Cardiac muscle cell (in vitro differentiated cells and primary cell): ENCODE data around the gene HOXD8. TPM values are rescaled to one million over a fixed set of nuclear protein-coding genes. Genes with fewer than 3 reads are reported as not detected.

Experiments
- DNase-seq, 2 donors: peaks; one replicate each; pipeline versions ENCODE4 v3.0.0 to v3.0.0-alpha.2; 2010 to 2017; ENCODE audit warnings: low read depth in 1 of 2, low spot score in 1 of 2
- H3K27ac ChIP-seq: fragments of 200-600 bp; sonication (generic); 2 replicates; pipeline ENCODE4 v1.5.1; 2016
- H3K27me3 ChIP-seq: fragments of 200-600 bp; sonication (generic); 2 replicates; pipeline ENCODE4 v1.6.0; 2016; ENCODE audit warnings: control low read depth
- H3K36me3 ChIP-seq: fragments of 200-600 bp; sonication (generic); 2 replicates; pipeline ENCODE4 v1.5.1; 2016; ENCODE audit warnings: control low read depth
- H3K4me1 ChIP-seq: fragments of 200-600 bp; sonication (generic); 2 replicates; pipeline ENCODE4 v1.8.1; 2017; ENCODE audit warnings: low read depth, mild to moderate bottlenecking, mixed run types
- H3K4me3 ChIP-seq: fragments of 200-600 bp; sonication (generic); 2 replicates; pipeline ENCODE4 v1.5.1; 2016; ENCODE audit warnings: mild to moderate bottlenecking
- H3K9me3 ChIP-seq: fragments of 200-600 bp; sonication (generic); 2 replicates; pipeline ENCODE4 v1.5.1; 2017; ENCODE audit warnings: low read depth, mild to moderate bottlenecking, control low read depth
- CTCF ChIP-seq: IDR thresholded peaks from 2 replicates; pipeline ENCODE4 v1.5.1; 2012; ENCODE audit warnings: low read depth, mild to moderate bottlenecking, low read length
- polyA plus RNA-seq: library from polyadenylated mRNA; unstranded; fragments of >200 nt; fragmentation: Nextera tagmentation; extraction: Ambion mirVana; gene quantifications from 2 replicates; pipeline ENCODE4 v1.2.1, GENCODE V29; 2016
- total RNA-seq: library from RNA; depleted of rRNA; stranded (reverse); fragments of >200 nt; gene quantifications from 2 replicates; pipeline ENCODE4 v1.2.3, GENCODE V29; 2016

The HOXD8 gene
- total and polyA plus RNA-seq, 2 experiments from 2014 or later = not detected

GRCh38 chr2:176103194-176103593 is 26.3 kb upstream of the HOXD8 start:
- H3K27me3 ChIP-seq = peaks cover 99% of the 10 kb centered on the region
- no peak overlapping the region for H3K27ac ChIP-seq
- no peak for TF ChIP-seq CTCF
- H3K4me3 ChIP-seq = no peak overlapping the region
- peaks cover 5% of the 10 kb centered on the region for H3K4me1 ChIP-seq
- no peak for DNase-seq
- H3K9me3 ChIP-seq = no peaks in the 10 kb centered on the region
- no peaks in the 10 kb centered on the region for H3K36me3 ChIP-seq

GRCh38 chr2:176103742-176104315 is 25.7 kb upstream of the HOXD8 start:
- DNase-seq = no peak
- Histone ChIP-seq H3K27ac (no peak overlapping the region), H3K36me3 (no peaks in the 10 kb centered on the region), H3K4me1 (peaks cover 5% of the 10 kb centered on the region), H3K9me3 (no peaks in the 10 kb centered on the region), H3K27me3 (peaks cover 99% of the 10 kb centered on the region), H3K4me3 (no peak overlapping the region)
- no peak for TF ChIP-seq CTCF

- DNase-seq = peak in 1 of 2 donors; percentile 44
- H3K4me3 ChIP-seq = no peak overlapping the region
Measured at GRCh38 chr2:176104316-176105077, 25.0 kb upstream of the HOXD8 start.

GRCh38 chr2:176105078-176105729 is 24.3 kb upstream of the HOXD8 start:
- DNase-seq = no peak
- Histone ChIP-seq H3K4me1 (peaks cover 5% of the 10 kb centered on the region), H3K9me3 (no peaks in the 10 kb centered on the region), H3K36me3 (no peaks in the 10 kb centered on the region), H3K27me3 (peaks cover 99% of the 10 kb centered on the region), H3K4me3 (no peak overlapping the region), H3K27ac (no peak overlapping the region)
- no peak for TF ChIP-seq CTCF

More at GRCh38 chr2:176104316-176105077, 25.0 kb upstream of the HOXD8 start:
- no peak for TF ChIP-seq CTCF
- Histone ChIP-seq H3K36me3 (no peaks in the 10 kb centered on the region), H3K4me1 (peaks cover 5% of the 10 kb centered on the region), H3K27me3 (peaks cover 99% of the 10 kb centered on the region), H3K27ac (no peak overlapping the region), H3K9me3 (no peaks in the 10 kb centered on the region)

- Histone ChIP-seq H3K27me3 (peaks cover 99% of the 10 kb centered on the region), H3K9me3 (no peaks in the 10 kb centered on the region), H3K36me3 (no peaks in the 10 kb centered on the region), H3K4me3 (no peak overlapping the region), H3K27ac (no peak overlapping the region), H3K4me1 (peaks cover 5% of the 10 kb centered on the region)
- no peak for TF ChIP-seq CTCF
- DNase-seq = no peak
Measured at GRCh38 chr2:176105730-176106580, 23.6 kb upstream of the HOXD8 start.
